Body of pancreas (tissue), 4 donors: ENCODE results near the gene ISYNA1.

Experiments
- CTCF ChIP-seq, 7 experiments: fragments of 450-650 bp in 4 of 7; fragments of 200-600 bp in 3 of 7; sonication (generic) in 3 of 7; IDR thresholded peaks; one replicate each; pipeline ENCODE4 v1.5.1; 2016 to 2019; ENCODE audit warnings: antibody characterized with exemption in 7 of 7
- POLR2A ChIP-seq, 3 donors: fragments of 450-650 bp; IDR thresholded peaks; one replicate each; pipeline ENCODE4 v1.6.1; 2016; ENCODE audit warnings: antibody characterized with exemption in 3 of 3, mild to moderate bottlenecking in 2 of 3

- TF ChIP-seq POLR2A (IDR thresholded peaks at IDR 0.05) (no peak), CTCF (IDR thresholded peaks at IDR 0.05) (peak in 1 of 7 experiments; percentile 10)
These were observed 47.1 kb upstream of the ISYNA1 start for GRCh38 chr19:18484992-18485391.
